Activated B cell treated with CpG ODN at 0.5 μM for 24 hours (primary cell): ENCODE data around the gene TXNIP. TPM values are rescaled to one million over a fixed set of nuclear protein-coding genes. Genes with fewer than 3 reads are reported as not detected.
A peak's percentile ranks its signal among the peaks of the same experiment; 100 is the strongest.

Experiments used
- ATAC-seq: fragments of 200-7000 bp; cut with Tn5 transposase; one replicate; pipeline ENCODE4 v1.10.0; 2021; ENCODE audit warnings: low read depth, mild to moderate bottlenecking, moderate library complexity
- CTCF ChIA-PET: fragments of 350-600 bp; sonication (Branson Sonifier 250); formaldehyde crosslinking; loops from one replicate; lab custom pipeline; 2021; ENCODE audit warnings: antibody characterized with exemption; lab: Charles Lee
- POLR2A ChIA-PET: fragments of 350-600 bp; sonication (Branson Sonifier 250); formaldehyde crosslinking; loops from one replicate; lab custom pipeline; 2021; ENCODE audit warnings: antibody characterized with exemption; lab: Charles Lee
- DNase-seq: peaks from one replicate; pipeline ENCODE4 v3.0.0; 2022
- H3K27ac Mint-ChIP-seq: one replicate; pipeline ENCODE4 v1.8.0; 2020; ENCODE audit warnings: mixed read lengths
- H3K27me3 Mint-ChIP-seq: one replicate; pipeline ENCODE4 v1.8.0; 2021; ENCODE audit warnings: mixed read lengths
- H3K36me3 Mint-ChIP-seq: one replicate; pipeline ENCODE4 v1.8.0; 2021; ENCODE audit warnings: low read depth, mixed read lengths
- H3K4me1 Mint-ChIP-seq: one replicate; pipeline ENCODE4 v1.8.0; 2021; ENCODE audit warnings: mixed read lengths
- H3K4me3 Mint-ChIP-seq: one replicate; pipeline ENCODE4 v1.8.0; 2020; ENCODE audit warnings: mild to moderate bottlenecking, mixed read lengths
- H3K9me3 Mint-ChIP-seq: one replicate; pipeline ENCODE4 v1.8.0; 2020; ENCODE audit warnings: mixed read lengths
- CTCF ChIP-seq: fragments of 200-600 bp; IDR thresholded peaks from one replicate; pipeline ENCODE4 v1.8.0; 2022; ENCODE audit warnings: antibody characterized with exemption, mild to moderate bottlenecking
- intact Hi-C: fragments of 100-400 bp; cut with micrococcal nuclease; formaldehyde crosslinking; loops from one replicate; pipeline ENCODE4 v1.15.1; 2024
- total RNA-seq: library from RNA; stranded (reverse); gene quantifications from 2 replicates; pipeline ENCODE4 v1.2.3, GENCODE V29; 2022

Gene TXNIP
- total RNA-seq, 1 donor from 2014 or later, result 300 TPM

- Mint-ChIP-seq H3K4me3 (no peak overlapping the region), H3K36me3 (no peaks in the 10 kb centered on the region), H3K9me3 (no peaks in the 10 kb centered on the region), H3K4me1 (peaks cover 28% of the 10 kb centered on the region), H3K27ac (no peak overlapping the region), H3K27me3 (no peaks in the 10 kb centered on the region)
- ChIA-PET POLR2A (interaction anchor here (1.6 to 13.5 kb wide), 4 partner anchors 10 to 56 kb away, joined by 4 to 579 read pairs (median 6); partner anchors contain the start of genes LIX1L, RBM8A and TXNIP), CTCF (interaction anchor here (0.9 kb wide), 1 partner anchor 14 kb away, joined by 3 read pairs; no protein-coding TSS in a partner anchor)
- DNase-seq (no peak), ATAC-seq (no peak)
- TF ChIP-seq CTCF, result no peak
- intact Hi-C loops, result no loop called here
Measured at GRCh38 chr1:145983206-145983675, 13.1 kb downstream of the TXNIP start.

- Mint-ChIP-seq H3K27ac (no peak overlapping the region), H3K4me1 (peaks cover 20% of the 10 kb centered on the region), H3K36me3 (no peaks in the 10 kb centered on the region), H3K4me3 (no peak overlapping the region), H3K9me3 (no peaks in the 10 kb centered on the region), H3K27me3 (no peaks in the 10 kb centered on the region)
- ATAC-seq, result no peak
- DNase-seq, result no peak
- no peak for TF ChIP-seq CTCF
- ChIA-PET POLR2A (interaction anchor here (0.6 to 13.5 kb wide), 6 partner anchors 11 to 54 kb away, joined by 4 to 579 read pairs (median 6); partner anchors contain the start of genes LIX1L and TXNIP), CTCF (interaction anchor here (0.6 to 7.6 kb wide), 3 partner anchors 8 to 53 kb away, joined by 3 to 247 read pairs (median 3); no protein-coding TSS in a partner anchor)
- intact Hi-C loops, result no loop called here
Measured at GRCh38 chr1:145982010-145982723, 14.2 kb downstream of the TXNIP start.

- no peaks in the 10 kb centered on the region for H3K27me3 Mint-ChIP-seq
- TF ChIP-seq CTCF, result no peak
- H3K27ac Mint-ChIP-seq, result no peak overlapping the region
- POLR2A ChIA-PET, result interaction anchor here (0.6 to 13.5 kb wide), 16 partner anchors 13 to 738 kb away, joined by 3 to 579 read pairs (median 22); partner anchors contain the start of genes ANKRD34A, LIX1L, PEX11B and PIAS3
- H3K9me3 Mint-ChIP-seq, result no peaks in the 10 kb centered on the region
- CTCF ChIA-PET, result interaction anchor here (1.1 to 7.6 kb wide), 6 partner anchors 10 to 56 kb away, joined by 4 to 247 read pairs (median 19); partner anchors contain the start of genes ANKRD34A, POLR3GL and TXNIP
- DNase-seq, result no peak
- H3K4me3 Mint-ChIP-seq, result no peak overlapping the region
- ATAC-seq, result no peak
- H3K4me1 Mint-ChIP-seq, result peaks cover 13% of the 10 kb centered on the region
- peaks cover 3% of the 10 kb centered on the region for H3K36me3 Mint-ChIP-seq
- intact Hi-C loops, result no loop called here
Measured at GRCh38 chr1:145980457-145980994, 15.9 kb downstream of the TXNIP start.

GRCh38 chr1:145979746-145980456 is 16.5 kb downstream of the TXNIP start:
- peaks cover 7% of the 10 kb centered on the region for H3K4me1 Mint-ChIP-seq
- no peak for TF ChIP-seq CTCF
- intact Hi-C loops, result loop anchor here (1.0 to 2.0 kb wide), 6 partner anchors 7 to 121 kb away; partner anchors contain the start of genes ANKRD34A, LIX1L, PIAS3 and POLR3GL
- ChIA-PET CTCF (interaction anchor here (1.1 to 7.6 kb wide), 9 partner anchors 10 to 135 kb away, joined by 4 to 247 read pairs (median 8); partner anchors contain the start of genes ANKRD34A, NUDT17, POLR3GL and TXNIP), POLR2A (interaction anchor here (0.6 to 13.5 kb wide), 22 partner anchors 11 to 136 kb away, joined by 3 to 579 read pairs (median 14); partner anchors contain the start of genes ANKRD34A, LIX1L, NUDT17 and PEX11B)
- H3K27me3 Mint-ChIP-seq, result no peaks in the 10 kb centered on the region
- H3K4me3 Mint-ChIP-seq, result no peak overlapping the region
- peaks cover 9% of the 10 kb centered on the region for H3K36me3 Mint-ChIP-seq
- no peaks in the 10 kb centered on the region for H3K9me3 Mint-ChIP-seq
- no peak overlapping the region for H3K27ac Mint-ChIP-seq
- DNase-seq, result no peak
- ATAC-seq, result peak; percentile 11
